IPS DF 6.9 (cell line): ENCODE data around the gene CPHXL2.

Experiments used
- DNase-seq: peaks from one replicate; pipeline ENCODE4 v3.0.0-alpha.2; 2013; ENCODE audit warnings: low read depth, low spot score
- H3K27ac ChIP-seq: one replicate; pipeline ENCODE4 v1.5.1; 2013; ENCODE audit warnings: low read length, control low read depth
- H3K27me3 ChIP-seq: 2 replicates; pipeline ENCODE4 v1.6.1; 2013; ENCODE audit warnings: mild to moderate bottlenecking, low read length; ENCODE audit not compliant: control insufficient read depth, insufficient read depth
- H3K36me3 ChIP-seq: 2 replicates; pipeline ENCODE4 v1.6.1; 2013; ENCODE audit warnings: low read length; ENCODE audit not compliant: control insufficient read depth, insufficient read depth
- H3K4me1 ChIP-seq: 2 replicates; pipeline ENCODE4 v1.6.1; 2013; ENCODE audit warnings: low read length; ENCODE audit not compliant: control insufficient read depth, insufficient read depth
- H3K4me3 ChIP-seq: 2 replicates; pipeline ENCODE4 v1.5.1; 2013; ENCODE audit warnings: mild to moderate bottlenecking, low read length
- H3K9me3 ChIP-seq: 2 replicates; pipeline ENCODE4 v1.6.1; 2013; ENCODE audit warnings: low read length, inconsistent platforms; ENCODE audit not compliant: control insufficient read depth, insufficient read depth
- WGBS: extraction: QIAGEN DNeasy Blood & Tissue Kit; methylation state at CpG from one replicate; pipeline ENCODE4 v1.1.7; 2013; ENCODE audit warnings: mixed read lengths, missing lambda C conversion rate; ENCODE audit not compliant: insufficient read length, insufficient coverage; 5-methylcytosine and 5-hydroxymethylcytosine counted together

CPHXL2 gene

DNA sequence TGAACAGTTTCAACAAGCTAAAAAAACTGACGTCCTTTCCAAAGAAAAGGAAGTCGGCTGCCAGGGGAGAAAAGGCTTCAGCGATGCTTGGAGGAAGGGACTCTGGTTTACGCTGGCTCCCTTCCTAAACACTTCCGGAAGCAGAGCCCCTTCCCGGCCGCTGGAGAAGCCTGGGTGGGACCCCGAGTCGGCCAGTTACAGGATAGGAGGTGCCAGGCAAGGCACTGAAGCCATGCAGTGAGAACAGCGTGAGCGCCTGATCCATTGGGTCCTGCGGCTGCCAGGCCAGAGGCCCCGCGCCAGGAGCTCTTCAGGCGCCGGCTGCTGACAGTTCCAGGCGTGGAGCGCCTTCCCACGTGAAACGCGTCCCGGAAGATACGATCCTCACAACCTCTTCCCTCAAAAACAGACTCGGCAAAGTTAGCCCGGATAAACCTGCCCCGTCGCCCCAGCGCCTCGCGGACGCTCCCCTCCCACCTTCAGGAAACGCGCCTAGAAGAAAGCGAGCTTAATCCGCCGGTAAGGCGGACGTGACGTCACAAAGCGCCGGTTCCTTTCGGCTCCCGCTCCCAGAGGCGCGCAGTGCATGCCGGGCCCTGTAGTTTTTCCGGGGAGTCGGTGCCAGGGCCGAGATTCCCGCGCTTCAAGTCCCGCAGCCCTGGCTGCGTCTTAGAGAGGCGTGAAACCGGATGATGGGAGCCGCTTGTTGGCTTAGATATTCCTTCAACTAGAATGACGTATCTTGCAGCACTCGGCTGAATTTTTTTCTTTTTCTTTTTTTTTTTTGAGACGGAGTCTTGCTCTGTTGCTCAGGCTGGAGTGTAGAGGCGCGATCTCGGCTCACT lies 53.8 kb downstream of the CPHXL2 start, which contains the start of gene ADAT1:
Gene ADAT1, minus strand, starts transcription at position 521 of the 845 bp plus-strand sequence. CDS start 2,482 bp downstream, outside the sequence.
- Histone ChIP-seq H3K4me3 (peak within 1 kb of the TSS; percentile 68), H3K36me3 (peaks cover 16% of the 10 kb centered on the region; the same call in 1 of the 2 replicates), H3K4me1 (no peaks in the 10 kb centered on the region), H3K27ac (no peak within 1 kb of the TSS), H3K27me3 (no peaks in the 10 kb centered on the region), H3K9me3 (no peaks in the 10 kb centered on the region)
- WGBS: no CpG with 5 or more reads among the region's 62 CpGs
- peak; percentile 96 for DNase-seq

DNA sequence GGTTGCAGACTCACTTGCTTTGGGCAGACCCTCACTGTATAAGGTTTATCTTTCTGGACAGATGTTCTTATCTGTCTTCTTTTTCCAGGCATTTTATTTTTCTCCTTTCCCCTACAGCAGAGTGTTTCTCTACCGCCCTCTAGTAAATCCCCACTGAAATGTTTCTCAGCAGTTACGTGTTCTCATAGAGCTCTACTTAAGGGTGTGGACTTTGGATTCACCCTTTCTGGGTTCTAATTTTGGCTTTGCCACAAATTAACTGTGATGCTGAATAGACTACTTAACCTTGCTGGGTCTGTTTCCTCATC lies 55.7 kb downstream of the CPHXL2 start:
- no peaks in the 10 kb centered on the region for H3K27me3 ChIP-seq
- no peaks in the 10 kb centered on the region for H3K9me3 ChIP-seq
- no peaks in the 10 kb centered on the region for H3K4me1 ChIP-seq
- H3K36me3 ChIP-seq: peaks cover 9% of the 10 kb centered on the region; the same call in 1 of the 2 replicates
- no CpG with 5 or more reads among the region's 2 CpGs for WGBS
- no peak overlapping the region for H3K4me3 ChIP-seq
- DNase-seq: no peak
- H3K27ac ChIP-seq: no peak overlapping the region

DNA sequence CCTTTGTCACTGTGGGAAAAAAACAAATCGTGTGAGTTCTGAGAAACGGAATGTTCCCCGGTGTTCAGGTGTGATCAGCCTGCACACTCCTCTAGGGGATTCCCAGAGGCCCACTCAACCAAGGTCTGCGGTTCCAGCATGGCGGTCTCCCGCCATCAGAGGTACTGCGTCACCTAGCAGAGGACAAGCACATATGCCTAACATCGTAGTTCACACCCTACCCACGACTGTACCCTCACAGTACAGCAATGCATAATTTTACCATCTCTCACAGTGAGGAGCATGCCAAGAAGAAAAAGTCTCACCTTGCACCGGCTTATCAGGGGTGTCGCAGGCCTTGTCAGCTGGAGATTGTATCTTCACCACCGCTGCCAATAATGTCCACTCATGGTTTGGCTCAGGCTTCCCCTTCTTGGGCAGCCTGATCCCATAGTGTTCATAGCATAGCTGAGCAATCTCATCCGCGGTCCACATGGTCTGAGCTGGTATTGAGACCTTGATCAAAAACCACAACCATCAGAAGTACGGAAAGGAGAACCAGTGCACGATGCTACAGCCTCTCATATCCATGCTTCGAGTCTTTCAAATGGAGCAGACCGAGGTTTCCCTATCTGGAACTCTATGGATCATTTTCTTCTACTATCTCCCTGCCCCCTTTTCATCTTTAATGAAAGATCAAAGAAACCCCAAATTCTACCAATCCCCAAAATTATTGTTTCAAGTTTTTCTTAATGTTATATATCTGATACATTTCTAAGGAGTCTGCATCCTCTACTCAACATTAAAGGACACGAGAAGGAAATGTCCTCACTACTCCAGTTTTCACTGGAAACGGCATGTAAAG lies 56.3 kb downstream of the CPHXL2 start:
- Histone ChIP-seq H3K36me3 (peaks cover 7% of the 10 kb centered on the region; the same call in 1 of the 2 replicates), H3K27me3 (no peaks in the 10 kb centered on the region), H3K4me1 (no peaks in the 10 kb centered on the region), H3K27ac (no peak overlapping the region), H3K4me3 (no peak overlapping the region), H3K9me3 (no peaks in the 10 kb centered on the region)
- DNase-seq: no peak
- WGBS: no CpG with 5 or more reads among the region's 20 CpGs

DNA sequence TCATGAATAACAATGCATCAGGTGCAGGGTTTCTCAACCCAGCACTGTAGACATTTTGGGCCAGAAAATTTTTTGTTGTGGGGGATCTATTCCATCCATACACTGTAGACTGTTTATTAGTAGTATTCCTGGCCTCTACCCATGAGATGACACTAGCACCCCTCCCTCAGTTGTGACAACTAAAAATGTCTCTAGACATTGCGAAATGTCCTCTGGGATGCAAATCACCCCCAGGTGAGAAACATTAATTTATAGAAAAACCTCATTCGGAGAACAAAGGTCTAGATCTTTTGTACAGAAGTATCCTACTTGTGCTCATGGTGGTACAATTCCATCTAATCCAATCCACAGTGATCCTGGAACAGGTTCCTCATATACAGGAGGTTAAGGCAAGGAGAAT lies 58.0 kb downstream of the CPHXL2 start:
- Histone ChIP-seq H3K27ac (no peak overlapping the region), H3K4me1 (no peaks in the 10 kb centered on the region), H3K4me3 (no peak overlapping the region), H3K36me3 (peaks cover 11% of the 10 kb centered on the region; the same call in 1 of the 2 replicates), H3K27me3 (no peaks in the 10 kb centered on the region), H3K9me3 (no peaks in the 10 kb centered on the region)
- no peak for DNase-seq
- no CpG with 5 or more reads among the region's 2 CpGs for WGBS

DNA sequence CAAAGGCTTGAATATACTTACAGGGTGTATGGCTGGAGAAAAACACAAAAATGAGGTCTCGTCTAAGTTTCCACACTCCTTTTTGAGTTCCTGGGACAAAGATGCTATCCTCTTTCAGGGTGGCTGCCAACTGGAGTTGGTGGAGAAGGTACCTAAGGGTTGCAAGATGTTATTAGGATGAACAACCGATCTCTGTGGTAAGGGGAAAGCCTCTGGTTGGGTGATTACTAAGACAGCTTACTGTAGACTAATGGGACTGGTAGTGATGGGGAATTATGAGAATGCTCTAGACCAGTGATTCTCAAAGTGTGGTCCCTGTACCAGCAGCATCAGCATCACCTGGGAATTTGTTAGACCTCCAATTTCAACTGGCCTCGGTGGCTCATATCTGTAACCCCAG lies 59.7 kb downstream of the CPHXL2 start:
- H3K9me3 ChIP-seq: no peaks in the 10 kb centered on the region
- H3K4me1 ChIP-seq: no peaks in the 10 kb centered on the region
- H3K27ac ChIP-seq: no peak overlapping the region
- no peak for DNase-seq
- H3K27me3 ChIP-seq: no peaks in the 10 kb centered on the region
- H3K36me3 ChIP-seq: peaks cover 19% of the 10 kb centered on the region
- WGBS: no CpG with 5 or more reads among the region's 3 CpGs
- H3K4me3 ChIP-seq: no peak overlapping the region

DNA sequence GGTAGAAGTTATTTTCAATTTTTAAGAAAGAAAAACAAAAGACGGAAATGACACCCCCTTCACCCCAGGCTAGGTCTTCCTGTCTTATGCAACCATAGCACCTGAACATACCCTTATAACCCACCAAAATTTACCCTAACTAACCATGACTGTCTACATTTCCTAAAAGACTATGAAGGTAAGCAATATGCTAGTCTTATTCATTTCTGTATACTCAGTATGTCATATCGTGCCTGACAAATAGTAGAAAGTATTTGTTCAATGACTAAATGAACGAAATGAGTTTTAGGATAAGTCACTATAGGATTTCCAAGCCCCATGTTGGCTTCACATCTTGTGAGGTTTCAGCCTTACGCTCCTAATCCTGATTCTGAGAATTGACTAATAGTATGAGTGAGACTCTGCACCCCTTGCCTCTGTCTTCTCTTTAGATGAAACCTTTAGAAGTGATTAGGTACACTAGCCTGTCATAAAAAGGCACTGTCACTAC lies 60.2 kb downstream of the CPHXL2 start:
- no CpG with 5 or more reads among the region's 4 CpGs for WGBS
- H3K27ac ChIP-seq: no peak overlapping the region
- no peak overlapping the region for H3K4me3 ChIP-seq
- no peaks in the 10 kb centered on the region for H3K4me1 ChIP-seq
- H3K36me3 ChIP-seq: peaks cover 21% of the 10 kb centered on the region
- H3K9me3 ChIP-seq: no peaks in the 10 kb centered on the region
- no peak for DNase-seq
- no peaks in the 10 kb centered on the region for H3K27me3 ChIP-seq

DNA sequence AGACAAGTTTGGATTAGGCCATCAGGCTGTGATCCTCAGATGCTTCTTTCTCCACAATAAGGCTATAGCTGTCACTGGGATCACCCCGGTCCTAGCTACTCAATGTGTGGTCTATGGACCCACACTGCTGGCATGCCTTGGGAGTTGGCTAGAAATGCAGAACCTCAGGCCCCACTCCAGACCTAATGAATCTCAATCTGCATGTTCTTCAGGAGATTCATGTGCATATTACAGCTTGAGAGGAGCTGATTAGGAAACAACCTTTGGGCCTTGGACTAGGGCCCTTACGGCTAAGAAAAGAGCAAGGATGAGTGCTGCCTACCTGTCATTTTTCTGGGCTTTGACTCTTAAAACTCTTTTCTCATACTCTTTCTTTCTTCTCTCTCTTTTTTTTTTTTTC lies 61.2 kb downstream of the CPHXL2 start:
- H3K36me3 ChIP-seq: peaks cover 21% of the 10 kb centered on the region
- no peaks in the 10 kb centered on the region for H3K9me3 ChIP-seq
- no peaks in the 10 kb centered on the region for H3K4me1 ChIP-seq
- WGBS: no CpG with 5 or more reads among the region's 2 CpGs
- no peak overlapping the region for H3K27ac ChIP-seq
- H3K27me3 ChIP-seq: no peaks in the 10 kb centered on the region
- H3K4me3 ChIP-seq: no peak overlapping the region
- no peak for DNase-seq

DNA sequence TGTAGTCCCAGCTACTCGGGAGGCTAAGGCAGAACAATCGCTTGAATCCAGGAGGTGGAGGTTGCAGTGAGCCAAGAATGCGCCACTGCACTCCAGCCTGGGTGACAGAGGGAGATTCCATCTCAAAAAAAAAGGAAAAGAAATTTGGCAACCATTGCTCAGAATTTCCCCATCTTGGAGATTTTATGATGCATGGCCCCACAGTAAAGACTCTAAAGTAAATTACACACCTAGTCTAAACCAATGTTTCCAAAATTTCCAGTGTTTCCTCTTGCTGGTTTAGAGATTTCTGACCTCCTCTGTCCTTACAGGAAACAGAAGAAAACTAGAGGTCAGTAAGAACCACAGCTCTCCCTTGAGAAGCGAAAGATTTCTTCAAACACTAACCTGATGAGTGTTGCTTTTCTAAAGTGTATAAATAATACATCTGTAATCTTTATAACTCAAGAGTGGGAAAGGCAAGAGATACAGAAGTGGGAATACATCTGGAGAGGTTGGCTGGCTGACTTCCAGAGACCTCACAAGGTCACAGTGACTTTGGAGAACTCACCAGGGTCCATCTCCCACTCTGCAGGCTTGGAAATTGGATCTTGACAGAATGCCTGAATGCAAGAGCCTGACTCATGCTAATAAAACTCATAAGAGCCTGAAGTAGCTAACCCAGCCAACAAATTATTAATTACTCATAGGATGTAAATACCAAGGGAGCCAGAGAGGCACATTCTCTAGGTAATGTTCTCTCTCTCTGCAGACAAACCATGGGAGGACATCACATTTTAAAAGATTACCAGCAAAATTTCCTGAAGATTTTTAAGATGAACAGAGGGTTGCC lies 62.5 kb downstream of the CPHXL2 start:
- no peak for DNase-seq
- no CpG with 5 or more reads among the region's 4 CpGs for WGBS
- no peak overlapping the region for H3K27ac ChIP-seq
- H3K27me3 ChIP-seq: no peaks in the 10 kb centered on the region
- H3K4me3 ChIP-seq: no peak overlapping the region
- H3K4me1 ChIP-seq: no peaks in the 10 kb centered on the region
- peaks cover 24% of the 10 kb centered on the region for H3K36me3 ChIP-seq
- H3K9me3 ChIP-seq: no peaks in the 10 kb centered on the region
